ENCODE measurements around the gene ELOVL4.
A peak's percentile ranks its signal among the peaks of the same experiment; 100 is the strongest.

The ELOVL4 gene

GRCh38 chr6:79911992-79912391 is 35.4 kb downstream of the ELOVL4 start:
- no peak for DNase-seq

- no peak for DNase-seq
Measured at GRCh38 chr6:79909517-79909916, 37.8 kb downstream of the ELOVL4 start.

- DNase-seq, result no peak
Measured at GRCh38 chr6:79902046-79902445, 45.3 kb downstream of the ELOVL4 start.

- no peak for DNase-seq
Measured at GRCh38 chr6:79898076-79898475, 49.3 kb downstream of the ELOVL4 start.

- DNase-seq, result no peak
Measured at GRCh38 chr6:79896075-79896449, 51.3 kb downstream of the ELOVL4 start.

GRCh38 chr6:79895382-79896074 is 51.8 kb downstream of the ELOVL4 start:
- no peak for DNase-seq

- DNase-seq, result no peak
Measured at GRCh38 chr6:79894939-79895338, 52.4 kb downstream of the ELOVL4 start.

GRCh38 chr6:79888587-79888986 is 58.8 kb downstream of the ELOVL4 start:
- DNase-seq, result no peak

- no peak for DNase-seq
Measured at GRCh38 chr6:79878142-79878748, 69.1 kb downstream of the ELOVL4 start.

GRCh38 chr6:79874531-79875134 is 72.7 kb downstream of the ELOVL4 start:
- no peak for DNase-seq

GRCh38 chr6:79872986-79873385 is 74.4 kb downstream of the ELOVL4 start:
- no peak for DNase-seq

- DNase-seq, result no peak
Measured at GRCh38 chr6:79872303-79872702, 75.0 kb downstream of the ELOVL4 start.

- DNase-seq, result peak; percentile 90
Measured at GRCh38 chr6:79869600-79870084, 77.7 kb downstream of the ELOVL4 start.

- no peak for DNase-seq
Measured at GRCh38 chr6:79869184-79869583, 78.2 kb downstream of the ELOVL4 start.

GRCh38 chr6:79868098-79868722 is 79.1 kb downstream of the ELOVL4 start:
- peak; percentile 60 for DNase-seq
